ENCODE results near the gene C10orf67. TPM values are rescaled to one million over a fixed set of nuclear protein-coding genes. Genes with fewer than 3 reads are reported as not detected.

Gene C10orf67
- total RNA-seq, 4 donors from 2014 or later = not detected

- TF ChIP-seq, protein P1, sequence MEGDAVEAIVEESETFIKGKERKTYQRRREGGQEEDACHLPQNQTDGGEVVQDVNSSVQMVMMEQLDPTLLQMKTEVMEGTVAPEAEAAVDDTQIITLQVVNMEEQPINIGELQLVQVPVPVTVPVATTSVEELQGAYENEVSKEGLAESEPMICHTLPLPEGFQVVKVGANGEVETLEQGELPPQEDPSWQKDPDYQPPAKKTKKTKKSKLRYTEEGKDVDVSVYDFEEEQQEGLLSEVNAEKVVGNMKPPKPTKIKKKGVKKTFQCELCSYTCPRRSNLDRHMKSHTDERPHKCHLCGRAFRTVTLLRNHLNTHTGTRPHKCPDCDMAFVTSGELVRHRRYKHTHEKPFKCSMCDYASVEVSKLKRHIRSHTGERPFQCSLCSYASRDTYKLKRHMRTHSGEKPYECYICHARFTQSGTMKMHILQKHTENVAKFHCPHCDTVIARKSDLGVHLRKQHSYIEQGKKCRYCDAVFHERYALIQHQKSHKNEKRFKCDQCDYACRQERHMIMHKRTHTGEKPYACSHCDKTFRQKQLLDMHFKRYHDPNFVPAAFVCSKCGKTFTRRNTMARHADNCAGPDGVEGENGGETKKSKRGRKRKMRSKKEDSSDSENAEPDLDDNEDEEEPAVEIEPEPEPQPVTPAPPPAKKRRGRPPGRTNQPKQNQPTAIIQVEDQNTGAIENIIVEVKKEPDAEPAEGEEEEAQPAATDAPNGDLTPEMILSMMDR (IDR thresholded peaks at IDR 0.05) = no peak
- TF ChIP-seq POLR2A (IDR thresholded peaks at IDR 0.05) (no peak), POLR2AphosphoS5 (IDR thresholded peaks at IDR 0.05) (no peak), EP300 (IDR thresholded peaks at IDR 0.05) (no peak)
- no peak overlapping the region for H3K27ac ChIP-seq
- H3K9me3 ChIP-seq = no peaks in the 10 kb centered on the region
- H3K27me3 ChIP-seq = peaks cover 80% of the 10 kb centered on the region
- 13 to 23% methylated on average over 3 to 5 of the region's 5 CpGs for WGBS, 2 donors (ENCODE audit: low coverage in 1 of 2)
- no peak overlapping the region for H3K4me3 ChIP-seq
- H3K4me1 ChIP-seq = peaks cover 0 to 5% (median 0%) of the 10 kb centered on the region in 3 donors
- no peaks in the 10 kb centered on the region for H3K36me3 ChIP-seq
- ATAC-seq = no peak
Measured at GRCh38 chr10:23186697-23187096, 157.9 kb downstream of the C10orf67 start.

GRCh38 chr10:23186178-23186577, 158.4 kb downstream of the C10orf67 start:
- Histone ChIP-seq H3K4me1 (no peaks in the 10 kb centered on the region), H3K9me3 (no peaks in the 10 kb centered on the region), H3K27ac (no peak overlapping the region), H3K27me3 (peaks cover 75% of the 10 kb centered on the region), H3K4me3 (no peak overlapping the region), H3K36me3 (no peaks in the 10 kb centered on the region)
- WGBS, 2 donors (ENCODE audit: low coverage in 1 of 2) = 53 to 67% methylated on average over 6 to 7 of the region's 7 CpGs
- no peak for ATAC-seq
- TF ChIP-seq, protein P1 (IDR thresholded peaks at IDR 0.05) = no peak
- TF ChIP-seq POLR2A (IDR thresholded peaks at IDR 0.05) (no peak), EP300 (IDR thresholded peaks at IDR 0.05) (no peak)

- no peak for ATAC-seq
- H3K36me3 ChIP-seq = no peaks in the 10 kb centered on the region
- TF ChIP-seq, protein P1 (IDR thresholded peaks at IDR 0.05) = no peak
- TF ChIP-seq POLR2AphosphoS5 (IDR thresholded peaks at IDR 0.05) = no peak
- no peak for TF ChIP-seq POLR2A (IDR thresholded peaks at IDR 0.05)
- TF ChIP-seq EP300 (IDR thresholded peaks at IDR 0.05) = no peak
- 15 to 24% methylated on average over 2 of the region's 14 CpGs for WGBS, 2 donors (ENCODE audit: low coverage in 1 of 2)
- peaks cover 97% of the 10 kb centered on the region for H3K27me3 ChIP-seq
- H3K4me3 ChIP-seq = no peak overlapping the region
- H3K4me1 ChIP-seq = peaks cover 0 to 22% (median 11%) of the 10 kb centered on the region in 3 donors
- H3K27ac ChIP-seq = no peak overlapping the region
- peaks cover 0 to 3% (median 0%) of the 10 kb centered on the region in 3 donors for H3K9me3 ChIP-seq
Measured at GRCh38 chr10:23174977-23175512, 169.6 kb downstream of the C10orf67 start.

GRCh38 chr10:23174074-23174976, 170.3 kb downstream of the C10orf67 start:
- TF ChIP-seq, protein P1 (IDR thresholded peaks at IDR 0.05) = no peak
- TF ChIP-seq EP300 (IDR thresholded peaks at IDR 0.05) = no peak
- no peak for TF ChIP-seq POLR2AphosphoS5 (IDR thresholded peaks at IDR 0.05)
- TF ChIP-seq POLR2A (IDR thresholded peaks at IDR 0.05) = no peak
- Histone ChIP-seq H3K9me3 (peaks cover 0 to 3% (median 0%) of the 10 kb centered on the region in 3 donors), H3K27ac (no peak overlapping the region), H3K4me1 (peaks cover 0 to 22% (median 11%) of the 10 kb centered on the region in 3 donors), H3K36me3 (no peaks in the 10 kb centered on the region), H3K4me3 (no peak overlapping the region), H3K27me3 (peaks cover 97% of the 10 kb centered on the region)
- no peak for ATAC-seq
- 2 to 10% methylated on average over 2 to 14 of the region's 88 CpGs for WGBS, 2 donors (ENCODE audit: low coverage in 1 of 2)

All from gastroesophageal sphincter (tissue), 4 donors.